HFFc6 (cell line): ENCODE measurements around the gene USH2A. TPM values are rescaled to one million over a fixed set of nuclear protein-coding genes. Genes with fewer than 3 reads are reported as not detected.

Experiments used
- DNase-seq: peaks from one replicate; pipeline ENCODE4 v3.0.0-alpha.2; 2018
- H3K27ac Mint-ChIP-seq: 2 replicates; pipeline ENCODE4 v1.8.0; 2020; ENCODE audit warnings: mild to moderate bottlenecking, mixed read lengths
- H3K27me3 Mint-ChIP-seq: 2 replicates; pipeline ENCODE4 v1.8.0; 2021; ENCODE audit warnings: mild to moderate bottlenecking, moderate library complexity, mixed read lengths; ENCODE audit not compliant: insufficient read depth
- H3K36me3 Mint-ChIP-seq: 2 replicates; pipeline ENCODE4 v1.8.0; 2021; ENCODE audit warnings: low read depth, mixed read lengths
- H3K4me1 Mint-ChIP-seq: 2 replicates; pipeline ENCODE4 v1.8.0; 2020; ENCODE audit warnings: low read depth, mixed read lengths
- H3K4me3 Mint-ChIP-seq: 2 replicates; pipeline ENCODE4 v1.8.0; 2020; ENCODE audit warnings: mild to moderate bottlenecking, moderate library complexity, mixed read lengths
- H3K9me3 Mint-ChIP-seq: 2 replicates; pipeline ENCODE4 v1.8.0; 2020; ENCODE audit warnings: mild to moderate bottlenecking, mixed read lengths
- total RNA-seq, 6 experiments: library from RNA; stranded (reverse); fragmentation: NEBNext Ultra II Directional; extraction: Animal tissue kit (Norgen Biotek cat#: 25700); gene quantifications; 2 replicates in 1 of 6; 3 replicates in 5 of 6; pipeline ENCODE4 v1.2.3, GENCODE V29; 2021
- TF ChIP-seq, protein P1 (sequence below): fragments of 200-600 bp; sonication (generic); IDR thresholded peaks from 2 replicates; pipeline ENCODE4 v1.5.0; 2021; ENCODE audit warnings: antibody characterized with exemption, mild to moderate bottlenecking

Gene USH2A
- total RNA-seq, 6 experiments from 2014 or later: 0.02 to 0.07 (median 0.04) TPM

DNA sequence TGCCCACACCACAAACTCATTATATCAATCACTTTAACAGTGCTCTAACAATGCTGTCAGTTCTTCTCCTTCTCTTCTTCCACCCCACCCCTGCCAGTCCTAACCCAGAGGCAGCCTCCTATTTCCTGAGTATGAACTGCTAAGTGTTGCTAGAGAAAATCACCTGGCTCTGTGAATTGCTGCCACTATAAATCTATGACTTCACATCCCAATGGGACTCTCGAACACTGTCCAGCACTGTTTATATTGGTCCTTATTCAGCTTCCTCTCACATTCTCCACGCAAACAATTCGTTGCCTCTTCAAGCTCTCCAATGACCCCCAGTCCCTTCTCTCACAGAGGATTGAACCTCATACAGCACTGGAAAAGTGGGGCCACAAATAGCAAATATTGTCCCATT is 27.0 kb upstream of the USH2A start:
- TF ChIP-seq, protein P1, sequence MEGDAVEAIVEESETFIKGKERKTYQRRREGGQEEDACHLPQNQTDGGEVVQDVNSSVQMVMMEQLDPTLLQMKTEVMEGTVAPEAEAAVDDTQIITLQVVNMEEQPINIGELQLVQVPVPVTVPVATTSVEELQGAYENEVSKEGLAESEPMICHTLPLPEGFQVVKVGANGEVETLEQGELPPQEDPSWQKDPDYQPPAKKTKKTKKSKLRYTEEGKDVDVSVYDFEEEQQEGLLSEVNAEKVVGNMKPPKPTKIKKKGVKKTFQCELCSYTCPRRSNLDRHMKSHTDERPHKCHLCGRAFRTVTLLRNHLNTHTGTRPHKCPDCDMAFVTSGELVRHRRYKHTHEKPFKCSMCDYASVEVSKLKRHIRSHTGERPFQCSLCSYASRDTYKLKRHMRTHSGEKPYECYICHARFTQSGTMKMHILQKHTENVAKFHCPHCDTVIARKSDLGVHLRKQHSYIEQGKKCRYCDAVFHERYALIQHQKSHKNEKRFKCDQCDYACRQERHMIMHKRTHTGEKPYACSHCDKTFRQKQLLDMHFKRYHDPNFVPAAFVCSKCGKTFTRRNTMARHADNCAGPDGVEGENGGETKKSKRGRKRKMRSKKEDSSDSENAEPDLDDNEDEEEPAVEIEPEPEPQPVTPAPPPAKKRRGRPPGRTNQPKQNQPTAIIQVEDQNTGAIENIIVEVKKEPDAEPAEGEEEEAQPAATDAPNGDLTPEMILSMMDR: no peak
- Mint-ChIP-seq H3K36me3 (no peaks in the 10 kb centered on the region), H3K4me3 (no peak overlapping the region), H3K9me3 (no peaks in the 10 kb centered on the region), H3K4me1 (peaks cover 21% of the 10 kb centered on the region), H3K27me3 (no peaks in the 10 kb centered on the region; the same call in 1 of the 2 replicates), H3K27ac (no peak overlapping the region)
- DNase-seq: no peak

DNA sequence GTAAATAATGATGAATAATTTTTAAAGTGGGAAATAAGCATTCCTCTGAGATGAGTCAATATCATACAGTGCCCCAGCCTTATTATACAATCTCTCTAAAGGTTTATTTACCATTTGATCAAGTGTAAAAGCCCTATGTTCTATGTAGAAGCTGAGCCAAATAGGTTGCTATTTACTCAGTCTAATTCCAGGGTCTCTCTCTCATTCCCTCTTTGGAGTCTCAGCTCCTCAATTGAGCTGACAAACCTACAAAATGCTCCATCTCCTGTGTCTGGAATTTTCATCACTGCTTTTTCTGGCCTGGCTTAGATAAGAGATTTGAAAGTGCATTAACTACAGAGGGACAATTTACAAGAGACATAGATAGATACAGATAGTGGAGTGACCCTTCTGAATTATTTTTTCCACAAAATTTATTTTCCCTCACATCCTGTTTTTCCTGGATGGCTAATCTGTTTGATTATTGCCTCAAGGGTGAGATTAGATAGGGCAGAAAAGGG is 24.8 kb upstream of the USH2A start:
- H3K27me3 Mint-ChIP-seq: no peaks in the 10 kb centered on the region; the same call in 1 of the 2 replicates
- TF ChIP-seq, protein P1: no peak
- no peak for DNase-seq
- H3K4me3 Mint-ChIP-seq: no peak overlapping the region
- no peaks in the 10 kb centered on the region for H3K9me3 Mint-ChIP-seq
- H3K4me1 Mint-ChIP-seq: peaks cover 15% of the 10 kb centered on the region
- no peaks in the 10 kb centered on the region for H3K36me3 Mint-ChIP-seq
- H3K27ac Mint-ChIP-seq: no peak overlapping the region

DNA sequence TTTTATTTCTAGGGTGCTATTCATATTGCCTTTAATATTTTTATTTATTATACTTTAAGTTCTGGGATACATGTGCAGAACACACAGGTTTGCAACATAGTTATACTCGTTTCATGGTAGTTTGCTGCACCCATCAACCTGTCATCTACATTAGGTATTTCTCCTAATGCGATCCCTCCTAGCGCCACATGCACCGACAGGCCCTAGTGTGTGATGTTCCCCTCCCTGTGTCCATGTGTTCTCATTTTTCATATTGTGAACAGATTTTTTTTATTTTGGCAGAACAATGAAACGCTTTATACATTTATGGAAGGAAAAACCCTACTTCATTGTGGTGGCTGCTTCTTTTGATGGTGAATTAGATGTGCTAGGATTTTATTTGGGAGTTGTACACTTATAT is 14.4 kb upstream of the USH2A start:
- DNase-seq: no peak
- Mint-ChIP-seq H3K36me3 (no peaks in the 10 kb centered on the region), H3K4me1 (no peaks in the 10 kb centered on the region), H3K27me3 (no peaks in the 10 kb centered on the region), H3K27ac (no peak overlapping the region), H3K4me3 (no peak overlapping the region), H3K9me3 (no peaks in the 10 kb centered on the region)
- TF ChIP-seq, protein P1: no peak

DNA sequence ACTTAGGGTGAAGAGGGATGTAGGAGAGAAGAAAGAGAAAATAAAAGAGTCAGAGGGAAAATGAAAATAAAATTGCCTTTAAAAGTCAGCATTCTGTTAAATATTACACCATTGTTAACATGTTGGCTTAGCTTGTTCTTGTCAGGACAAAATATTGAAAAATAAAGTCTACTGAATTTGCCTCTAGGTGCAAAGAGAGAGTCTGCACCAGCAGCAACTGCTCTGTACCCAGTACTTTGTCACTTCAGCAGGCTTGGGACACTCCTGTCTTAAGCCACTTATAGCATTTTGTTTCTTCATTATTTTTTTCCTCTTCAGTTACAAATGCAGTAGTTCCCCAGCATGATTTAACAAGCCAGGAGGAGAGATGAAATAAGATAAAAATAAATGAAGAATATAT is 11.0 kb upstream of the USH2A start:
- Mint-ChIP-seq H3K9me3 (no peaks in the 10 kb centered on the region), H3K27ac (no peak overlapping the region), H3K4me3 (no peak overlapping the region), H3K27me3 (no peaks in the 10 kb centered on the region; the same call in 1 of the 2 replicates), H3K4me1 (no peaks in the 10 kb centered on the region), H3K36me3 (no peaks in the 10 kb centered on the region)
- DNase-seq: no peak
- TF ChIP-seq, protein P1: no peak

DNA sequence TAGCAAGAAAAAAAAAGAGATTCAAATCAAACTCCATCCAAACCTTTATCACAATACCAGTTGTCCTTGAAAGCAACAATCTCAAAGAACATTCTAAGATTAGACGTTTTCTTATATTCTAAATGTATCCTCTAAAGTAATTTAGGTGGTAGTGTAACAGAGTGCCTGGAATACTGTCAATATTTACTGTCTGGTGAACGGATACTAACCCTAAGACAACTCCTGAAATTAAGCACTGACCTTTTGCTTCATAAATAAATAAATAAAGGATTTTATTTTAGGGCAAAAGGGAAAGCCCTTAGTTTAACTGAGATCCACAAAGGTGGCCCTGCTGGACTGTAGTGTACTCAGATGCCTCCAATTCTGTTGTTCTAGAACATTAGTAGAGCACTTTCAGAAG is 9.9 kb upstream of the USH2A start:
- Mint-ChIP-seq H3K27ac (no peak overlapping the region), H3K4me3 (no peak overlapping the region), H3K9me3 (no peaks in the 10 kb centered on the region), H3K4me1 (no peaks in the 10 kb centered on the region), H3K27me3 (no peaks in the 10 kb centered on the region; the same call in 1 of the 2 replicates), H3K36me3 (no peaks in the 10 kb centered on the region)
- DNase-seq: no peak
- TF ChIP-seq, protein P1: no peak

DNA sequence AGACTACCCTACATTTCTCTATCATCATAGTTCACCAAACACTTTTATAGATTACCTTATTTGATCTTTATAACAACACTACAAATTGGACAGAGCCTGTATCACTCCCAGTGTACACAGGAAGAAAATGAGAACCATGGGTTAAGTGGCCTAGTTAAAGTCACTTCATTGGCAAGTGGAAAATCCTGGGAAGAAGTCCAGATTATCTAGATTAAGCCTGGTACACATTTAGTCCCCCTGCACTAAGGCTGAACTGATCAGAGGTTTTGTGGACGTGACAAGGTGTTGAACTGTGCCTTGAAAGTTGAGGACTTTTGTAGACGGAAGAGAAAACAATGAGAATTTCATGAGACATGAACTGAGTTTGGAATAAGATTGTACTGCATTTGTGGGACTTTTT is 7.5 kb upstream of the USH2A start:
- TF ChIP-seq, protein P1: no peak
- Mint-ChIP-seq H3K27ac (no peak overlapping the region), H3K4me3 (no peak overlapping the region), H3K36me3 (no peaks in the 10 kb centered on the region), H3K9me3 (no peaks in the 10 kb centered on the region), H3K27me3 (no peaks in the 10 kb centered on the region; the same call in 1 of the 2 replicates), H3K4me1 (no peaks in the 10 kb centered on the region)
- no peak for DNase-seq
